GM18861 (cell line): ENCODE measurements around the gene PTGIS.

Source experiments
- ATAC-seq: cut with Tn5 transposase; IDR thresholded peaks from one replicate; pipeline ENCODE4 v1.9.1; 2021; ENCODE audit not compliant: unreplicated experiment

Gene PTGIS

DNA sequence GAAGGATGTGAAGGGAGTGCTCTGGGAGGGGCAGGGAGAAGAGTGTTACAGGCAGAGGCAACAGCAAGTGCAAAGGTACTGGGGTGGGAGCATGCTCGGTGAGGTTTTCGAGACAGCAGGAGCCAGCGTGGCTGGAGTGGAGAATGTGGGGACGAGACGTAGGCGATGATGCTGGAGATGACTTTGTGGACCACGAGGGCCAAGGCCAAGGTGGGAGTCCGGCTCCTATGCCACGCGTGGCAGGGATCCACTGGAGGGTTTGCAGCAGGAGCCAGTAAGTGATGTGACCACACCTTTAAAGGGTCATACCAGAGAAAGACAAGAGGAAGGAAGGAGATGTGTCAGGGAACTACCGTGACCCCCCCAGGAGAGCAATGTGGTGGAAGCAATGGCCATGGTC, 7.3 kb downstream of the PTGIS start:
- no peak for ATAC-seq

DNA sequence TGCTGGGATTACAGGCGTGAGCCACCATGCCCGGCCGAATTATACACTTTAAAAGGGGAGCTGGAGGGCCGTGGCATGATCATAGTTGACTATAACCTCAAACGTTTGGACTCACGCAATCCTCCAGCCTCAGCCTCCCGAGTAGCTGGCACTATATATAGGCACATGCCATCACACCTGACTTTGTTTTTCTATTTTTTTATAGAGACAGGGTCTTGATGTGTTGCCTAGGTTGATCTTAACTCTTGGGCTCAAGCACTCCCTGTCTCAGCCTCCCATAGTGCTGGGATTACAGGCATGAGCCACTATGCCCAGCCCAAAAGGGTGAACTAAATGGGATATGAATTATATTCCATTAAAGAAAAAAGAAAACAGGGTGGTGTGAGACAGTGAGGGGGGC, 7.8 kb downstream of the PTGIS start:
- ATAC-seq, result no peak

DNA sequence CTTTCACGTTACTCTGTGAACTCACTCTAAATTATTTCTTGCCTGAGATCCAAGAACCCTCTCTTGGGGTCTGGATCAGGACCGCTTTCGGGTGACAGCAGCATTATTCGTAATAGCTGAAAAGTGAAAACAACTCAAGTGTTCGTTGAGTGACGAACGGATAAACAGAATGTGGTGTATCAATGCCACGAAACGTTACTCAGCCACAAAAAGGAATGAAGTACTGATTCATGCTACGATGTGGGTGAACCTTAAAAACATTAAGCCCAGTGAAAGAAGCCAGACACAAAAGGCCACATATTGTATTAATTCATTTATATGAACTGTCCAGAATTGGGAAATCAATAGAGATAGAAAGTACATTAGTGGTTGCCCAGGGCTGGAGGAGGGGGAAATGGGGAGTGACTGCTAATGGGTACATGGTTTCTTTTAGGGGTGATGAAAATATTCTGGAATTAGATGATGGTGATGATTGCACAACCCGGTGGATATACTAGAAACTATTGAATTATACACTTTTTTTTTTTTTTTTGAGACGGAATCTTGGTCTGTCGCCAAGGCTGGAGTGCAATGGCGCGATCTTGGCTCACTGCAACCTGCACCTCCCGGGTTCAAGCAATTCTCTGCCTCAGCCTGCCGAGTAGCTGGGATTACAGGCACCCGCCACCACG, 8.4 kb downstream of the PTGIS start:
- ATAC-seq, result no peak

DNA sequence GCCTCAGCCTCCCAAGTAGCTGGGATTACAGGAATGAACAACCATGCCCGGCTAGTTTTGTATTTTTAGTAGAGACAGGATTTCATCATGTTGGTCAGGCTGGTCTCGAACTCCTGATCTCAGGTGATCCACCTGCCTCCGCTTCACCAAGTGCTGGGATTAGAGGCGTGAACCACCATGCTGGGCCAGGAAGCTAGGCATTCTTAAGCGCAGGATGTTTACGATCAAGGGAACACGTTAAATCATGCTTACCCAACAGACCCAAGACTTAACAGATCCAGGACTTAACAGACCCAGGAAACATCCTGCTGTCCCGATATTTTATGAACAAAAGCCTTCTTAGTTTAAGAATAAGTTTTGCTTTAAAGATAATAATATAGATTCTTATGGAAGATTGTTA, 9.1 kb downstream of the PTGIS start:
- no peak for ATAC-seq

DNA sequence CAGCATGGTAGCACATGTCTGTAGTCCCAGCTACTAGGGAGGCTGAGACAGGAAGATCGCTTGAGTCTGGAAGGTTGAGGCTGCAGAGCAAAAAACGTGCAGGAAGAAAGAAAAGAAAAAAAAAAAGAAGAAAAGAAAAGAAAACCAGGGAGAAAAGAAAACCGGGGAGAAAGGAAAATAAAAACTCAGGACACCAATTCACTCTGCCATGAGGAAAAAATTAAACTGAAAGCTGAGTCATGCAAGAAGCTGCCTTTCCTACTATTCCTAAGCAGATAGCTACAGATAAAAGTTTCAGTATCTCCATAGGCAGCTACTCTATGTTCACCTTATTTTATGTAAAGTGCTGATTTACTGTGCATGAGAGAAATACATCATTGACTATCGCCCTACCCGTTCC, 10.5 kb downstream of the PTGIS start:
- ATAC-seq, result no peak

DNA sequence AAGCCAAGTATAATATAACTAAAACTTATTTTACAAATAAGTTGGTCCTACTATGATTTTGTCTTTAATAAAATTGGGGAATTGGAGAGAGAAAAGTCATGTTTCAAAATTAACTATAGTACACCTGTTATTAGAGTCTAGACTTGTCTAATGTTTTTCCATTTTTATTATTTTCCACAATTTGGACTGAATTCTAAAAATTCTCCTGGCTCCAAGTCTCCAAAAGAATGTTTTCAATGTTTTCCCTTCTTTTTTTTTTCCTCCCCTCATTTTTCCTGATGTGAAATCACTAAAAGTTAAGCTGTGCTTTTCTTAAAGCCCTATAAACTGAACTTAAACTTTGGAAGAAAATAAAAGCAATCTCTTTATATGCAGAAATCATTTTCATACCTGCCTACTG, 11.3 kb downstream of the PTGIS start:
- no peak for ATAC-seq

DNA sequence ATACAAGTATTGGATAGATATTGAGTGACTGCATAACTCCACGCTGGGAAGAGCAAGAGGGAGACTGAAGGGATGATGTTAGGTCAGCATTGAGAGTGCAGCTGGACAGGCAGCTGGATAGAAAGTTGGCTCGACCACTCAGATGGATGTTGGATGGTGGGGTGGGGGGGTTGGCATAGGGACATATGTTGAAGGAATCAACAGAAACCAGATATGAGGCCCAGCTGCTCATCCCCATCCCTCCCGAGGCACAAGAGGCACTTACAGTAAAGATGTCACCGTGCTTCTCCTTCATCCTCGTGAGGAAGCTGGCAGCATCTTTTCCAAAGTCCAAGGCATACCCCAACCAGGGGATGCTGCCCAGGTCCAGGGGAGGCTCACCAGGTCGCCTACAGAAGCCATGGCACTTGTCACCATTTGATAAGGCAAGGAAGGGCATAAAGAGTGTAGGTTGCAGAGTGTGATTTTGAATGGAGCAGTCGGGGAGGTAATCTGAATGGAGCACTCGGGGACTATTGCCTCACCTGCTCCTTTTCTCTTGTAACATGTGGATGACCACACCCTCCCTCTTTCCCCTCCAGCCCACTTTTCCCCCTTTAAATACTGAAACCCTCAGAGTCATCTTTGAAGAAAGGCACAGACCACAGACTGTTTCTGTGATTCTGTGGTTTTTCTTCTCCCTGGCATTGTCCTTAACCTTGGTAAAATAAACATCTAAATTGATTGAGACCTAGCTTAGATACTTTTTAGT, 18.0 kb downstream of the PTGIS start:
- ATAC-seq, result no peak

DNA sequence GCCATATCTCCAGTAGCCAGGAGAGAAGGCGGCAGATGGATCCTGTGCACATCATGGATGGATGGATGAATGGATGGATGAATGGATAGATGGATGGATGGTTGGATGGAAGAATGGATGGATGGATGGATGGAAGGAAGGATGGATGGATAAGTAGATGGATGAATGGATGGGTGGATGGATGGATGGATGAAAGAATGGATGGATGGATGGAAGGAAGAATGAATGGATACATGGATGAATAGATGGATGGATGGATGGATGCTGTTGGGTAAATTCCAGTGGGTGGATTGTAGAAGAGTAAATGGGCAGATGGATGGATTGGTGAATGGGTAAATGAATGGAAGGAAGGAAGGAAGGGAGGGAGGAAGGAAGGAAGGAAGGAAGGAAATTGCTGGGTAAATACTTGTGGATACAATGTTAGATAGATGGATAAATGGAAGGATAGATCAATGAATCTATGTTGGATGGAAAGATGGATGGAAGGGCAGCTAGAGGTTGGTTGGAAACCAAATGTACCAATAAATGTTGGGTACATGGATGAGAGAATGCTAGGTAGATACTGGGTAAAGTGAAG, 19.5 kb downstream of the PTGIS start:
- no peak for ATAC-seq

DNA sequence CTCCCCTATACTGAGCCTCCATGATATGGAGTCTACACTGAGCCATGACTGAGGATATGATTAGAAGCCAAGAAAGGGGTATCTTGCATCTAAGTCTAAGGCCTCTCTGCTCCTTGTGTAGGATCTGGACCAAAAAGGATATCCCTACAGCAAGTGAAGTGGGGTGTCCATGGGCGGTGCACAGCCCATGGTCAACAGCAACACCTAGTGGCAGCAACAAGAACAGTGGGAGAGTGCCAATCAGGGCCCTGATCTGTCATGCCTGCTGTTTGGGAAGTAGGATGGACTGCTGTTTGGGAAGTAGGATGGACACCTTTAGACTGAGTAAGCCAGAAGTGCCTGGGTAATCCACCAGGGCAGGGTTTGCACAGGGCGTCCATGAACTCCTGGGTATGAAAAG, 22.4 kb downstream of the PTGIS start:
- ATAC-seq, result no peak

DNA sequence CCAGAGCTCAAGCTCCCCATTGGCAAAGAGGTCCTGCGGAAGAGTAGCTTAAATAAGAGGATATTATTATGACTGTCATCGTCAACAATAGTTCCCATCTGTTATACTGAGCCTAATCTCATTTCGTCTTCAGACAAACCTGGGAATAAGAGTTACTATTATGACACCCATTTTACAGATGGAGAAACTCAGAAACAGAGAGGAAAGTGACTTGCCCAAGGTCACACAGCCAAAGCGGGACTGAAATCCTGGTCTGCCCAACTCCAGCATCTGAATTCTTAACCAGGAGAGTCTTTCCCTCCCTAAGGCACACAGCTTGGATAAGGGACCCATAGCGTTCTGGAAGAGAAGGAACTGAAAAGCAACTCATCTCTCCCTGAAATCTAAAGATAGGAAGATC, 23.4 kb downstream of the PTGIS start:
- no peak for ATAC-seq

DNA sequence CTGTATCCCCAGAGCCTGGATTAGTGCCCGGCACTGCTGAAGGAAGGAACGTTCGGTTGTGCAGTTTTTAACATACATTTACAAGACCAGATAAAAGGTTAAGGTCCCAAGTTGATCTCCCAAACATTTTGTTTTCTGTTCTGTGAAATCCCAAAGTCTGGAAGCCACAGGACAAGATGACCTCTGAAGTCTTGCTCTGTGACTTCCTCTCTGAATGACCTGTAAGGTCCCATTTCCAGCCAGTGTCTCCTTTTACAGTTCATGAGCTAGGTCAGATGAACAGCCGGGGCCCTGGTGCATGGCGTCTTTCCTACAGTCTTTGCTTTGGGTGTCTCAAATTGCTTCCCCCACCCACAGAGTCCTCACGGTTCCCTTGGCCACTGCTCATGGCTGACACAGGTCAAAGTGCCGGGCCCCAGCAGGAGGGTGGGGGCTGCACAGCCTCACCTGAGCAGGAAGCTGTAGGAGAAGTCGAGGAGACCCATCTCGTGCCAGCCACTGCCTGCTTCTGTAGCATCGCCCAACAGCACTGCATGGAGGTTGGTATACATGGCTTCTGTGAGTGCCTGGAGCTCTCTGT, 24.0 kb downstream of the PTGIS start:
- ATAC-seq, result no peak

DNA sequence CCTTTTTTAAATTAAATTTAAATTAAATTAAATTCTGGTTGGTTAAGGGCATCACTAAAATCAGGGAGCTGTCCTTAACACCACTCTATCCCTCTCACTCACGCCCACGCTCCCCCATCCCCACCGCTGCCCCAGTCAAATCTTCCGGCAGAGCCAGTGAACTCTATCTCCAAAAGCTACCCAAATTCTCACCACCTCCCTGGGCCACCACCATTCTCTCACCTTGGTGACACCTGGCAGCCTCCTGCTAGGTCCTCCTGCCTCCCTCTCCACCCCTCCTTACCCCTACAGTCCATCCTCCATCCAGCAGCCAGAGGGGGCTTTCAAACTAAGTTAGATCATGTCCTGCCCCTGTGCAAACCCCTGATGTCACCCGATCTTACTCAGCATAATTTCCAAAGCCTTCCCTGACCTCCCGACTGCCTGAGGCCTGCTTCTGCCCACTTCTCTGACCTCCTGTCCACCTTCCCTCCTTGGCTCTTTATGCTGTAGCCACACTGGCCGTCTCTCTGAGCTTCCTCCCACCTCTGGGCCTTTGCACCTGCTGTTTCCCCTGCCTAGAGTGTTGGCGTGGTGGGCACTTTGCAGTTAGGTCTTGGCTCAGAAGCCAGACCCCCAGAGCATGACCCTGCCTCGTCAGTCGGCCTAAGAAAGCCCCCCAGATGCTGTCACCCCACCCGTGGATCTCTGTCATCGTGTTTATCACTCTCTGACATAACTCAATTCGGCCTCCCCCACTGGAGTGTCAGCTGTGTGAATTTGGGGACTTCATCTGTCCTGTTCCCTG, 24.7 kb downstream of the PTGIS start:
- no peak for ATAC-seq

DNA sequence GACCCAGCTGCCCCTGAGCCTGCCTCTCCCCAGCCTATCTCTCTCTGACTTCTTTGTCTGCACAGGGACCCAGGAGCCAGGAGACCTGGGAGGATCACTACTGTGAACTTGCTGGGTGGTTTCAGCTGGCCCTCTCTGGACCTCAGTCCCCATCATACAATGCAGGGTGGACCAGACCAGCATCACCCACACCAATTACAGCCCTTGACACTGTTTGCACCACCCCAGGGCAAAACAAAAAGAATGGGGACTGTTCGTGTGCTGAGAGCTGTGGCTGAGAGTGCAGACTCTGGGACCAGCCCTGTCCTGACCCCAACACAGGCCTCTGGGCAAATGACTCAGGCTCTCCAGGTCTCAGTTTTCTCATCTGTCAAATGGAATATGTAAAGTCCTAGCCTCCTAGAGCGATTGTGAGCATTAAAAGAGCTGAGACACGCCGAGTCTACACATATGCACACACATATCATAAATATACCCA, 25.4 kb downstream of the PTGIS start:
- ATAC-seq, result no peak

DNA sequence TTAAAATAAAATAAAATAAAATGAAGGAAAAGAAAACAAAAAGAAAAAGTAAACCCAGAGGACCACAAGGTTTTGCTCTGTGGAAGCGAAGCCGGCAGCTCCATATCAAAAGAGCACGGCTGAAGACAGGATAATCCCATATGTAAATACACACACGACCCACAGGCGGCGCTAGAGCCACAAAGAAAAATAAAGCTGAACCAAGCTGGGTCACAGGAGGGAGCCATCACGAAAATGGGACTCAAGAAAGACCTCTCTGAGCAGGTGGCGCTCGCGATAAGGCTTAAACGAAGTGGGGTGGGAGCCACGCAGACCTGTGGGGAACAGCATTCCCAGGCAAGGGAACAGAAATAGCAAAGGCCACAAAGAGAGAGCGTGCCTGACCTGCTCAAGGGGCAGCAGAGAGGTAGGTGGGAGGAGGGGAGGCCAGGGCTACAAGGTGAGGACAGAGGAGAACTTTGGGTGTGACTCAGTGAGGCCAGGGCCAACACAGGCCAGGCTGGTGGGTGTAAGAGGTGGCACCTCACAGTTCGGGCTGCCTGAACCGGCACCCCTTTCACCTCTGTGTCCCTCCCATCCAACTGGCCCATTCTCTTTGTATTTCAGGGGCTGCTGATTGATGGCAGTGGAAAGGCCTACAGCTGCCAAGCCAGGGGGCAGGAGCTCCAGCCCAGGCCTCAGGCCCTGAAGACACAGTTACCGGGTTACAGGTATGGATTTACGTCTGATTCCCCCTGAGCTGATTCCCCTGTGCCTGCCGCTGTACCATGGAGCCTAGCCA, 26.0 kb downstream of the PTGIS start:
- ATAC-seq, result no peak

DNA sequence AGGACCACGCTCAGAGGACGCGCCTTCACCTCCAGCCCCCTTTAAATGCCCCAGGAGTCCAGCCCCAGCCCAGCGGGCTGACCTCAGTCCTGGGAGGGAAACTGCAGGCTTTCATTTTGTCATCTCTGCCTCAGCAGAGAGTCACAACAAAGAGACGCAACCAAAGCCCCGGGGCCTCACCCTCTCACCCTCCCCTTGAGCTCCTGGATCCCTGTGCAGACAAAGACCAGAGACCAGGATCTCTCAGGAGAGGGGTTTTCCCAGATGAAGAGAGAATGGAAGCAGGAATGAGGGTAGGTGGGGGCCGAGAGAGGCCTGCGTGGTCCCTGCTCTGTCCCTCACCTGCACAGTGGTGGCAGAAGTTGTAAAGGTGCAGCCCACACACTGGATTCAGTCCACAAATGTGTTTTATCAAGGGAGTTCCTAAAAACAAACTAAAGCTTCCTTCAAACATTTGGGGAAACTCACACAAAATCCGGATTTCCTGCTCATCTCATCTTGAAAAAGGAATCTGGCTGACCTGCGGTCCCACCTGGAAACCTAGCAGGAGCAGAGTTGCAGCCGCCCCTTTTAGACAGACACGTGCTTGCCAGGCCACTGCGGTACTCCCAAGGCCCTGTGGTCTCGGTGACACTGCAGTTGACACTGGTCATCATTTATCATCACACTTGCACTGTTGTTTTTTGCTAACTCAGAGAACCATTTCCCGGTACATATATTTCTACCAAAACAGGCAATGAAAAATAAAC, 27.1 kb downstream of the PTGIS start:
- ATAC-seq, result no peak

DNA sequence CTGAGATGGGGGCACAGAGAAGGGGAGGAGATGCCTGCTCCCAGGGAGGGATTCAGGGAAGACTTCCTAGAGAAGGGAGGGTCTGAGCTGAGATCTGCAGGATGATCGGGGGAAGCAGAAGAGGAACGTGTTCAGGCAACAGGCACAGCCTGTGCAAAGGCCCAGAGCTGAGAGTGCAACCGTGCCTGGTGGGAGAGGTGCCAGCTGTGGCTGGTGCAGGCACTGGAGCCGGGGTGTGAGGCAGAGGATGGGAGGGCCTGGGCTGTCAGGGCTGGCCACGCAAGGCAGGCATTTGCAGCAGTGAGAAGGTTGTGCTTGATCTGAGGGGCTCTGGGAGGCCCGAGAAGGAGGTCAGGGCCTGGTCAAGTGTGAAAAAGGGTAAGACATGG, 27.7 kb downstream of the PTGIS start:
- no peak for ATAC-seq

DNA sequence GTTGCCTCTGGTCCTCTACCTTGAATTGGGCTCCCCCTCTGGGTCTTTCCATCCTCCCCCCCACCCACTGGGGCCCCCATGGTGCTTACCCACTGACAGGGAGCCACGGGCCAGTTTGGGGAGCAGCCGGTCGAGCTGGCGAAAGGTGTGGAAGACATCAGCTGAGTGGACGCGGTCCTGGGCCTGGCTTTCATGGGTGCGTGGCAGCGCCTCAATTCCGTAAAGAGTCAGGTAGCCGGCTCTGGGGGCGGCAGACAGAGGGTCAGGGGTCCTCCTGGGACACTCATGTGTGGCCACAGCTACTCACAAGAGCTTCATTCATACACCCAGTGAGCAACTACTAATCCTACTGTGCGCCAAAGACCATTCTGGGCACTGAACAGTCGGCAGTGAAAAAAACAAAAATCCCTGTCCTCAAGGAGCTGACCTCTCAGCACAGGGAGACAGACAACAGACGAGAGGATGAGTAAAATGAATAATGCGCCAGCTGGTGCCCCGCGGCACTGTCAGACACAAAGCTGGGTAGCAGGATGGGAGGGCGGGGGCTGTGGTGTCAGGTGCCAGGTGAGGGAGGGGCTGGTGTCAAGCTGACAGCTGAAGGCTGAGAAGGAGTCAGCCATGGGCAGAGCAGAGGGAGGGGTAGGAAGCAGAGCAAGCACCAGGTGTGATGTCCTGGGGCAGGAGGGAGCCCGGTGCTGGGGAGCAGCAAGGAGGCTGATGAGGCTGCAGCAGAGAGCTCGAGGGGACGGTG, 28.3 kb downstream of the PTGIS start:
- ATAC-seq, result no peak

DNA sequence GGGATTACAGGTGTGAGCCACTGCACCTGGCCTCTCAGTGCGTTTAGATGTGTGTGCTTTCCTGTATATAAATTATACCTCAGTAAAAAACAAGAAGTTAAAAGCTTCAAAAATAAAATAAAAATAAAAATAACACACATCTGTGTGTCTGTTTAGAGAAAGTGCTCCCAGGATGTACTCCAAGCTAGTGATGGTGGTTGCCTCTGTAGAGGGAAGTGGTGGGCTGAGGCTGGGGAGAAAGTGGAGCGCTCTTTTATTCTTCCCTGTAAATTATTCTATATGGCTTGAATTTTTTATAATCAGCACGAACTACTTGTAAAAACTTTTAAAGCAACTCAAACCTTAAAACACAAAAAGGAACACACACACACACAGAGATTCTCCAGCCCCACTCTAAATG, 29.0 kb downstream of the PTGIS start:
- ATAC-seq, result no peak

DNA sequence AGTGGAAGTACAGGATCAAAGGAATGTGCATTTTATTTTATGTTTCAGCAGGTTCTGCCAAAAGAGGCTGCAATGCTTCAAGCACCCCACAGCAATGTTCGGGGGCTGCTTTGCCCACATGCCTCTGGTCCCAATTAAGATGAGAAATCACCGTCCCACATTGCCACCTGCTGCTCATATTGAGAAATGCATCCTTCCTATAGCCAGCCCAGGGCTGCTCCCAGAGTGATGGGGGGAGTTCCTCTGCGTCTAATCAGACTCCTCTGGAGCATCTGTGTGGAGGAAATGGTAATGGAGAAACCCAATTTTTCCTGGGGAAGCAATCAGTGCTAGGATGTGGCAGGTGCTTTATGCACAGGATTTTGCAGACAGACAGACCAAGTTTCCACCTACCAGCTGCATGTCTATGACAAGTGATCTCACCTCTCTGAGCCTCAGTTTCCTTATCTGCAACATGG, 33.7 kb downstream of the PTGIS start:
- ATAC-seq, result no peak
